H7 (cell line): ENCODE measurements around the gene SESN1. TPM values are rescaled to one million over a fixed set of nuclear protein-coding genes. Genes with fewer than 3 reads are reported as not detected.
"Not testable (repeated sequence)": the region's sequence is repeated elsewhere in the genome, so short reads cannot be mapped to it uniquely, and the experiment has no call there.

ENCODE experiments used
- DNase-seq: peaks from one replicate; pipeline ENCODE4 v3.0.0; 2012
- H3K27me3 ChIP-seq: 2 replicates; pipeline ENCODE4 v1.6.0; 2011; ENCODE audit warnings: mild to moderate bottlenecking, low read length; ENCODE audit not compliant: control insufficient read depth, insufficient read depth
- H3K36me3 ChIP-seq: replicated peaks from 2 replicates; pipeline ENCODE4 v1.5.1; 2011; ENCODE audit warnings: low read length; ENCODE audit not compliant: control insufficient read depth, insufficient read depth
- H3K4me3 ChIP-seq: 2 replicates; pipeline ENCODE4 v1.5.1; 2011; ENCODE audit warnings: low read depth, mild to moderate bottlenecking, control low read depth, low read length, moderate library complexity; ENCODE audit not compliant: insufficient read depth
- total RNA-seq: library from RNA; depleted of rRNA; stranded (reverse); fragments of >200 nt; shearing (Covaris generic); gene quantifications from 2 replicates; pipeline ENCODE4 v1.2.3, GENCODE V29; 2014

Gene SESN1
- total RNA-seq, 1 experiment from 2014 or later, result 10.4 TPM

- Histone ChIP-seq H3K4me3 (no peak overlapping the region), H3K27me3 (no peaks in the 10 kb centered on the region), H3K36me3 (peaks cover 8% of the 10 kb centered on the region)
- DNase-seq, result no peak
Measured at GRCh38 chr6:108999428-108999827, 95.2 kb downstream of the SESN1 start.

DNA sequence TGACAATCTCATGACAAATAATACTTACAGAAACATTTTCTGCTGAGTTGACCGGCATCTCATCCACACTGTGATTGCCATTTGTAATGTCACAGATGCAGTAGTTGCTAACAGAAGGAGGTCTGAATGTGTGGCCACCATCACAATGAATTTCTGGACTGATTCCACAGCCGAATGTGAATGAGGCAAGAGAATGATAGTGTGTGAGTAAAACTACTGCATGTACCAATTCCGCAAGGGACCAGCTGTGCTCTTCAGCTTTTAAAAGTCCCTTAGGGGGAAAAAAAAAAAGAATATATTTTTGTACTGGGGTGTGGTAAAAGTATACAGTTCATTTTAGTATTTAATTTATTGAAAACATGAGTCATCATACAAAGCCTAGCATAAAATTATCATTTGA, 96.2 kb downstream of the SESN1 start:
- H3K27me3 ChIP-seq, result no peaks in the 10 kb centered on the region
- DNase-seq, result no peak
- H3K4me3 ChIP-seq, result no peak overlapping the region
- H3K36me3 ChIP-seq, result peaks cover 8% of the 10 kb centered on the region

GRCh38 chr6:108996208-108996607, 98.4 kb downstream of the SESN1 start:
- DNase-seq, result no peak
- peaks cover 15% of the 10 kb centered on the region for H3K36me3 ChIP-seq
- no peak overlapping the region for H3K4me3 ChIP-seq
- no peaks in the 10 kb centered on the region for H3K27me3 ChIP-seq

DNA sequence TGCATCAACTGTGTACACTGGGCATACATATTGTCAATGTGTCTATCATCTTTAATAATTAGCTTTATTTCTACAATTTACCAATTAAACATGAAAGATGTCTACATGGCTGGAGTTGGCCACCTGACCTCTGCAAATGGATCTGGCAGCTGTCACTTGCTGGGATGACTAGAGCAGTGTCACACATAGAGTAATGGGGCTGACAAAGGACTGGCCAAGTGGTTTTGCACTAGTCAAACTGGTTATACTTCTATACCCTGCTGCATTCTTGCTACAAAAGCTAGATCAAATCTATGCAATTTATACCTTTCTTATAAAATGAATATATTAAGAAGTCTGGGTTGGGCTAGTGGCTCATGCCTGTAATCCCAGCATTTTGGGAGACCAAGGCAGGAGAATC, 99.3 kb downstream of the SESN1 start:
- no peaks in the 10 kb centered on the region for H3K27me3 ChIP-seq
- peaks cover 16% of the 10 kb centered on the region for H3K36me3 ChIP-seq
- no peak for DNase-seq
- no peak overlapping the region for H3K4me3 ChIP-seq

GRCh38 chr6:108993876-108994275, 100.8 kb downstream of the SESN1 start:
- peaks cover 21% of the 10 kb centered on the region for H3K36me3 ChIP-seq
- no peak overlapping the region for H3K4me3 ChIP-seq
- DNase-seq, result no peak
- H3K27me3 ChIP-seq, result no peaks in the 10 kb centered on the region

- DNase-seq, result no peak
- H3K4me3 ChIP-seq, result no peak overlapping the region
- H3K27me3 ChIP-seq, result no peaks in the 10 kb centered on the region
- H3K36me3 ChIP-seq, result peaks cover 20% of the 10 kb centered on the region
Measured at GRCh38 chr6:108989700-108990099, 104.9 kb downstream of the SESN1 start.

DNA sequence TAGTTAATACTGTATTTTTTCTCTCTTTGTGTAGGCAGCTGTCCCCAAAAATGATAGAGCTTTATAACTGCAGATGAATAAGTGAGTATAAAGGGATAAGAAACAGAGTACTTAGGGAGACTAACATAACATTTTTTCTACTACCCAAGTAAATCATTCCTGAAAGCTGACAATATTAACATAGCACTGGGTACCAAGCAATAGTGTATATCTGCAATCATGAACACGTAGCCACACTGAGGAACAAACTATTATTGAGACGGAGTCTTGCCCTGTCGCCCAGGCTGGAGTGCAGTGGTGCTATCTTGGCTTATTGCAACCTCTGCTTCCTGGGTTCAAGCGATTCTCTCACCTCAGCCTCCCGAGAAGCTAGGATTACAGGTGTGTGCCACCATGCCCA, 105.9 kb downstream of the SESN1 start:
- H3K27me3 ChIP-seq, result no peaks in the 10 kb centered on the region

DNA sequence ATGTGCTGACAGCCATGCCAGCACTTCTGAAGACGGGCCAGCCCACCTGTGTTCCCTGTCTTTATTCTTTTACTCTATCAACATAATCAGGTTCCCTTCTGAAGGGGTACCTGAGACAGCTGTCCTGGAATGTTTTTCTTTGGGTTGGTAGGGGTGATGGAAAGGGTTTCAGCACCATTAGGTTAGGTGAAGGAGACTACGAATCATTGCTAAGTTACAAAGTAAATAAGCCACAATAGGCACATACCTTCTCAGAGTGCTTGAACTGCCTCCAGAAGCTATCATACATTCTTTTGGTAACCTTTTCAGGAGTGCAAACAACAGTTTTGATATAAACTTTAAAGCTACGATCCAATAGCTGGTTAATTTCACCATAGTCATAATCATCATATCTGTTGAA, 106.3 kb downstream of the SESN1 start:
- no peaks in the 10 kb centered on the region for H3K27me3 ChIP-seq
- no peak for DNase-seq
- H3K36me3 ChIP-seq, result peaks cover 20% of the 10 kb centered on the region
- no peak overlapping the region for H3K4me3 ChIP-seq

More for the DNA sequence above, 105.9 kb downstream of the SESN1 start:
- Histone ChIP-seq H3K36me3 (peaks cover 20% of the 10 kb centered on the region), H3K4me3 (no peak overlapping the region)
- DNase-seq, result no peak

GRCh38 chr6:108987156-108987555, 107.5 kb downstream of the SESN1 start:
- H3K27me3 ChIP-seq, result no peaks in the 10 kb centered on the region
- no peak for DNase-seq

GRCh38 chr6:108985301-108985700, 109.3 kb downstream of the SESN1 start:
- H3K4me3 ChIP-seq, result no peak overlapping the region
- H3K27me3 ChIP-seq, result no peaks in the 10 kb centered on the region
- H3K36me3 ChIP-seq, result peaks cover 11% of the 10 kb centered on the region
- DNase-seq, result no peak

More at GRCh38 chr6:108987156-108987555, 107.5 kb downstream of the SESN1 start:
- H3K4me3 ChIP-seq, result no peak overlapping the region
- H3K36me3 ChIP-seq, result peaks cover 16% of the 10 kb centered on the region

DNA sequence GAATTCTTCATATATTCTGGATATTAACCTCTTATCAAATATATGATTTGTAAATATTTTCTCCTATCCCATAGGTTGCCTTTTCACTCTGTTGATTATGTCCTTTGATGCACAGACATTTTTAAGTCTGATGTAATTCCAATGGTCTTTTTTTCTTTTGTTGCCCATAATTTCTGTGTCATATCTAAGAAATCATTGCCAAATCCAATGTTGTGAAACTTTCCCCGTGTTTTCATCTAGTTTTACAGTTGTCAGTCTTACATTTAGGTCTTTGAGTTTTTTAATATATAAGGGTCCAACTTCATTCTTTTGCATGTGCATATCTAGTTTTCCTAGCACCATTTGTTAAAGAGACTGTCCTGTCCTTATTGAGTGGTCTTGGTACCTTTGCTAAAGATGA, 111.5 kb downstream of the SESN1 start:
- no peak for DNase-seq
- peaks cover 1% of the 10 kb centered on the region for H3K36me3 ChIP-seq
- H3K4me3 ChIP-seq, result no peak overlapping the region
- no peaks in the 10 kb centered on the region for H3K27me3 ChIP-seq

DNA sequence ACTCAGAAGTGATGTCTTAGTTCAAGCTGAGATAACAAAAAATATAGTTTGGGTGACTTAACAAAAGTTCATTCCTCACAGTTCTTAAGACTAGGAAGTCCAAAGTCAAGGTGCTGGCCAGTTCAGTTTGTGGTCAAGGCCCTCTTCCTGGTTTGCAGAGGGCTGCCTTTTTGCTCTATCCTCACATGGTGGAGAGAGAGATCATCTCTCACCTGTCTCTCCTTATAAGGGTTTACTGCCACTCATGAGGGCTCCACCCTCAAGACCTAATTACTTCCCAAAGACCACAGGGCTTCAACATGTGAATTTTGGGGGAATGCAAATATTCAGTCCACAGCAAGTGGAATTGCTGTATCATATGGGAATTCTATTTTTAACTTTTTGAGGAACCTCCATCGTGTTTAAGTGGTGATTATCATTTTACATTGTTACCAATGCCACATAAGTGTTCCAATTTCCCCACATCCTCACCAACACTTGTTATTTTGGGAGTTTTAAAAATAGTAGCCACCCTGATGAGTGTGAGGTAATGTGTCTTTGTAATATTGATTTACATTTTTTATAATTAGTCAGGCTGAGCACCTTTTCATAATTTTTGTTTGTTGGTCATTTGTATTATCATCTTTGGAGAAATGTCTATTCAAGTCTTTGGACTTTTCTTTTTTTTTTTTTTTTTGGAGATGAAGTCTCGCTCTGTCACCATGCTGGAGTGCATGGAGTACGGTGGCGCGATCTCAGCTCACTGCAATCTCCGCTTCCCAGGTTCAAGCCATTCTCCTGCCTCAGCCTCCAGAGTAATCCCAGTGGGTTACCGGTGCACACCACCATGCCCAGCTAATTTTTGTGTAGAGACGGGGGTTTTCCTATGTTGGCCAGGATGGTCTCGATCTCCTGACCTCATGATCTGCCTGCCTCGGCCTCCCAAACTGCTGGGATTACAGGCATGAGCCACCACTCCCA, 112.2 kb downstream of the SESN1 start:
- no peaks in the 10 kb centered on the region for H3K27me3 ChIP-seq
- H3K4me3 ChIP-seq, result no peak overlapping the region
- no peak for DNase-seq
- no peaks in the 10 kb centered on the region for H3K36me3 ChIP-seq

- not testable (repeated sequence) for H3K27me3 ChIP-seq, DNase-seq, H3K4me3 ChIP-seq, H3K36me3 ChIP-seq
Measured at GRCh38 chr6:108978638-108979037, 116.0 kb downstream of the SESN1 start.

DNA sequence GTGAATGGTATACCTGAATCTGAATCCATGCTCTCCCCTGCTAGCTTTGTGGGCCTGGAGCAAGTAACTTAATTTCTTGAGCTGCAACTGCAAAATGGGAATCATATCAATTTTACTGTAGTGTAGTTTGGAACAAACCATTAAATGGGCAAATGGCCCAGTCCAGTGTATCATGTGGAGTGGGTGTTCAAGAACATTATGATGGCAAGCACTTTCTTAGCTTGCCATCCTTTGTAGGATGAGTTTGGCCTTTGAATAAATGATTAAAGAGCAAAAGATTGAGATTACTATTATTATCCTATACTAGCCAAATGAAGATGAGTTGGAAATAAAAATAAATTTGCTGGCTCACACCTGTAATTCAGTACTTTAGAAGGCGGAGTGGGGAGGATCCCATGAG, 120.4 kb downstream of the SESN1 start:
- DNase-seq, result no peak
- Histone ChIP-seq H3K36me3 (no peaks in the 10 kb centered on the region), H3K4me3 (no peak overlapping the region), H3K27me3 (no peaks in the 10 kb centered on the region)

DNA sequence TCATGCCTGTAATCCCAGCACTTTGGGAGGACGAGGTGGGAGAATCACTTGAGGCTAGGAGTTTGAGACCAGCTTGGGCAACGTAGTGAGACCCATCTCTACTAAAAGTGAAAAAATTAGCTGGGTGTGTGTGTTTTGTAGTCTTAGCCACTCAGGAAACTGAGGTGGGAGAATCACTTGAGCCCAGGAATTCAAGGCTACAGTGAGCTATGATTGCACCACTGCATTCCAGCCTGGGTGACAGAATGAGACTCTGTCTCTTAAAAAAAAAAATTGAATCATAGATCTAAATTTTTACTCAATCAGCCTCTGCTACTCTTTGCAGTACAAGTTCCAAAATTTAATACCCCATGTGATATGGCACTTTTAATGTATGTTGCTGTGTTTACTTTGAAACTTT, 124.9 kb downstream of the SESN1 start:
- no peak for DNase-seq
- H3K4me3 ChIP-seq, result no peak overlapping the region
- H3K27me3 ChIP-seq, result no peaks in the 10 kb centered on the region
- H3K36me3 ChIP-seq, result no peaks in the 10 kb centered on the region
